ENCODE data around the gene BAX.

- TF ChIP-seq CTCF (IDR thresholded peaks at IDR 0.05) = no peak
- no peak for TF ChIP-seq POLR2A (IDR thresholded peaks at IDR 0.05)
Measured at GRCh38 chr19:48922548-48923490, 31.9 kb upstream of the BAX start.
